Stomach (tissue), 4 donors: ENCODE measurements around the gene RASD2.

Source experiments
- CTCF ChIP-seq, 7 experiments: fragments of 450-650 bp in 4 of 7; fragments of 200-600 bp in 3 of 7; sonication (generic) in 3 of 7; IDR thresholded peaks; one replicate each; pipeline ENCODE4 v1.5.1; 2016 to 2019; ENCODE audit warnings: antibody characterized with exemption in 7 of 7, control low read depth in 2 of 7, mild to moderate bottlenecking in 1 of 7
- POLR2A ChIP-seq, 4 donors: fragments of 450-650 bp; IDR thresholded peaks; one replicate each; pipeline ENCODE4 v1.6.1; 2016; ENCODE audit warnings: antibody characterized with exemption in 4 of 4, control low read depth in 2 of 4, mild to moderate bottlenecking in 1 of 4, moderate library complexity in 1 of 4
- POLR2AphosphoS5 ChIP-seq, 3 donors: sonication (generic); formaldehyde crosslinking; IDR thresholded peaks; one replicate each; pipeline ENCODE4 v1.6.1; 2016; ENCODE audit warnings: antibody characterized with exemption in 3 of 3

DNA sequence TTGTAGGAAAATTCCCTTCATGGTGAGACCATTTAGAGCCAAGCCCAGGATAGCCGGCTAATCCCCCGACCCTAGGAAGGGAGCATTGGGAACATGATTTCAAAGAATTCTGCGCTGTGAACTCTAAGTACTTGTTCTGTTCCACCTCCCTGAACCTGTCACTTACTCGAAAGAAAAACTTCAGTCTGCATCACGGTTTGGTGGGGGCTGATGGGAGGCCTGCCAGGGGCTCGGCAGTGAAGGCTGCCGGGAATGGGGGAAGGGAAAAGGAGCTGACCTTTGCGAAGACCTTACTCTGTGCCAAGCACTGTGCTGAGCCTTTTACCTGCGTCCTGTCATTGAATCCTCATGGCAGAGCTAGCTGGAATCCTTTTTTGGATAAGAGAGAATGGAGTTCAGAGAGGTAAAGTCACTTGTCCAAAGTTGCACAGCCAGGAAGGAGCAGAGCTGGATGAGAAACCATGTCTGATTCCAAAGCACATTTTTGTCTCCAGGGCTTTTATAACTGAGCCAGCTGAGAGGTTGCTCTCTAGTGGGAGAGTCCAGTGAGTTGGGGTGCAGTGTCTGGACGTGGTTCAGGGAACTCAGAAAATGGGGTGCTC, 15.4 kb downstream of the RASD2 start:
- TF ChIP-seq CTCF (IDR thresholded peaks at IDR 0.05) (no peak), POLR2A (IDR thresholded peaks at IDR 0.05) (no peak), POLR2AphosphoS5 (IDR thresholded peaks at IDR 0.05) (no peak)
